SU-DHL-6 (cell line): ENCODE results near the gene ITGA1.
"Not testable (repeated sequence)": the region's sequence is repeated elsewhere in the genome, so short reads cannot be mapped to it uniquely, and the experiment has no call there.

Source experiments
- H2AFZ ChIP-seq: fragments of 200-600 bp; sonication (generic); 2 replicates; pipeline ENCODE4 v1.6.1; 2014; ENCODE audit warnings: low read depth, mild to moderate bottlenecking, moderate library complexity, mixed read lengths, antibody characterized with exemption, low read length; ENCODE audit not compliant: severe bottlenecking
- H3F3A ChIP-seq: fragments of 200-600 bp; shearing (Covaris generic); 2 replicates; pipeline ENCODE4 v1.6.0; 2016; ENCODE audit warnings: antibody characterized with exemption, mild to moderate bottlenecking; ENCODE audit not compliant: insufficient read depth
- H3K27ac ChIP-seq: fragments of 200-600 bp; sonication (generic); 2 replicates; pipeline ENCODE4 v1.5.1; 2016; ENCODE audit warnings: low read depth, mild to moderate bottlenecking, low read length, moderate library complexity, mixed read lengths
- H3K27me3 ChIP-seq: fragments of 200-600 bp; sonication (generic), shearing (Covaris generic); 2 replicates; pipeline ENCODE4 v1.6.0; 2014; ENCODE audit warnings: mild to moderate bottlenecking, low read length
- H3K36me3 ChIP-seq: fragments of 200-600 bp; sonication (generic); 2 replicates; pipeline ENCODE4 v1.6.1; 2014; ENCODE audit warnings: mild to moderate bottlenecking, low read length, mixed read lengths
- H3K4me2 ChIP-seq: fragments of 300-600, 200-600 bp; shearing (Covaris generic), sonication (generic); 2 replicates; pipeline ENCODE4 v1.6.0; 2014; ENCODE audit warnings: low read length, low read depth, mild to moderate bottlenecking; ENCODE audit not compliant: poor library complexity, severe bottlenecking
- H3K4me3 ChIP-seq: fragments of 200-600 bp; sonication (generic); 2 replicates; pipeline ENCODE4 v1.5.1; 2014; ENCODE audit warnings: antibody characterized with exemption, low read length, mild to moderate bottlenecking, mixed read lengths; ENCODE audit not compliant: insufficient read depth, poor library complexity, severe bottlenecking
- H3K79me2 ChIP-seq: fragments of 200-600 bp; sonication (generic); 2 replicates; pipeline ENCODE4 v1.6.1; 2014; ENCODE audit warnings: mild to moderate bottlenecking, low read length, moderate library complexity; ENCODE audit not compliant: insufficient read depth
- H3K9ac ChIP-seq: fragments of 200-600 bp; sonication (generic); 2 replicates; pipeline ENCODE4 v1.7.0; 2014; ENCODE audit warnings: mild to moderate bottlenecking, low read length
- H3K9me2 ChIP-seq: fragments of 200-600 bp; sonication (generic); replicated peaks from 2 replicates; pipeline ENCODE4 v1.6.1; 2014; ENCODE audit warnings: low read length; ENCODE audit not compliant: insufficient read depth
- H3K9me3 ChIP-seq: fragments of 200-600 bp; sonication (generic); 2 replicates; pipeline ENCODE4 v1.6.1; 2014; ENCODE audit warnings: low read length, mixed read lengths; ENCODE audit not compliant: insufficient read depth
- H4K20me1 ChIP-seq: fragments of 200-600 bp; sonication (generic); 2 replicates; pipeline ENCODE4 v1.6.1; 2014; ENCODE audit warnings: low read depth, mild to moderate bottlenecking, antibody characterized with exemption, low read length, moderate library complexity, mixed read lengths
- EZH2phosphoT487 ChIP-seq: fragments of 200-600 bp; sonication (generic), shearing (Covaris generic); conservative IDR thresholded peaks from 2 replicates; pipeline ENCODE4 v1.6.1; 2018; ENCODE audit warnings: mild to moderate bottlenecking, antibody characterized with exemption, low read length, moderate library complexity, mixed read lengths
- TF ChIP-seq, protein P1 (sequence below): fragments of 200-600 bp; sonication (generic); IDR thresholded peaks from one replicate; pipeline ENCODE4 v1.5.1; 2017; ENCODE audit warnings: antibody characterized with exemption, mild to moderate bottlenecking, low read length, moderate library complexity; ENCODE audit not compliant: insufficient read depth, poor library complexity, severe bottlenecking

The ITGA1 gene

DNA sequence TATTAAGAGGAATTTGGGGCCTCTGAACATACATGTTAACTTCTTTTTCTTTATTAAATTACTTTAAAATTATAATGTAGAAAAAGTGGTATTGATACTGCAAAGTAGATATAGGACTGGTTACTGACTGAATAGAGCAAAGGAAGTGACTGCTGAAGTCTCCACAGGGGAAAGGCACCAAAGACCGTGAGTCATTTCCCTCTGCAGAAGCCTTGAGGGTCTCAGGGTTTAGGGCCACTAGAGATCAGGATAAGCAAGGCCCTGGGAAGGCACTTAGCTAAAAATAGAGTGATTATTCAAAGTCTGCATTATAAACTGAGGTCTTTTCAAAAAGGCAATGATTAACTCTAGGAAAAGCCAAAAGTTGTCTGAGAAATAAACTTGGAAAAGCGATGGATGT, 44.7 kb upstream of the ITGA1 start:
- H3K79me2 ChIP-seq, result no peaks in the 10 kb centered on the region
- no peak overlapping the region for H3K4me2 ChIP-seq
- TF ChIP-seq, protein P1, sequence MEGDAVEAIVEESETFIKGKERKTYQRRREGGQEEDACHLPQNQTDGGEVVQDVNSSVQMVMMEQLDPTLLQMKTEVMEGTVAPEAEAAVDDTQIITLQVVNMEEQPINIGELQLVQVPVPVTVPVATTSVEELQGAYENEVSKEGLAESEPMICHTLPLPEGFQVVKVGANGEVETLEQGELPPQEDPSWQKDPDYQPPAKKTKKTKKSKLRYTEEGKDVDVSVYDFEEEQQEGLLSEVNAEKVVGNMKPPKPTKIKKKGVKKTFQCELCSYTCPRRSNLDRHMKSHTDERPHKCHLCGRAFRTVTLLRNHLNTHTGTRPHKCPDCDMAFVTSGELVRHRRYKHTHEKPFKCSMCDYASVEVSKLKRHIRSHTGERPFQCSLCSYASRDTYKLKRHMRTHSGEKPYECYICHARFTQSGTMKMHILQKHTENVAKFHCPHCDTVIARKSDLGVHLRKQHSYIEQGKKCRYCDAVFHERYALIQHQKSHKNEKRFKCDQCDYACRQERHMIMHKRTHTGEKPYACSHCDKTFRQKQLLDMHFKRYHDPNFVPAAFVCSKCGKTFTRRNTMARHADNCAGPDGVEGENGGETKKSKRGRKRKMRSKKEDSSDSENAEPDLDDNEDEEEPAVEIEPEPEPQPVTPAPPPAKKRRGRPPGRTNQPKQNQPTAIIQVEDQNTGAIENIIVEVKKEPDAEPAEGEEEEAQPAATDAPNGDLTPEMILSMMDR, result no peak
- TF ChIP-seq EZH2phosphoT487, result no peak
- no peaks in the 10 kb centered on the region for H3F3A ChIP-seq
- H4K20me1 ChIP-seq, result no peaks in the 10 kb centered on the region
- no peak overlapping the region for H2AFZ ChIP-seq
- 0 out of 2 replicates have a peak, but pooled peaks cover 7% of the 10 kb centered on the region for H3K9me2 ChIP-seq
- no peak overlapping the region for H3K4me3 ChIP-seq
- no peaks in the 10 kb centered on the region for H3K27me3 ChIP-seq
- H3K36me3 ChIP-seq, result no peaks in the 10 kb centered on the region
- H3K9me3 ChIP-seq, result no peaks in the 10 kb centered on the region
- no peak overlapping the region for H3K27ac ChIP-seq
- no peak overlapping the region for H3K9ac ChIP-seq

DNA sequence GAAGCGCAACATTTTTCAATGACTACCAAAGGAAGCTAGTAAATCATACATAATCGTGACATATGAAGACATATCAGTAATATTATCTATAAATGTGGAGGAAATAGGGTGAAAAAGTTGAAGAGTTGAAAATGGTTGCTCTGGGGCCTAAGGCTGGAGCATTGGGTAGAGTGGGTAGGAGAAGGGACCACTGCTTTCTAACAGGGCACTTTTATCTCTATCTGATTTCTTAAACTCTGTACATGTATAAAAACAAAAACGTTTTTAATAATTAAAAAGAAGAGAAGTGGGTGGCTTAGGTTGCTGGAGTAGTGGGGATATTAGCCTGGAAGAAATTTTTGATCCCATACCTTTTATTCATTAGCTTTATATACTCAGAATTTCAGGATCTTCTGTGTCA, 44.2 kb upstream of the ITGA1 start:
- Histone ChIP-seq H3K9me2 (0 out of 2 replicates have a peak, but pooled peaks cover 7% of the 10 kb centered on the region), H3K4me3 (no peak overlapping the region), H4K20me1 (no peaks in the 10 kb centered on the region), H2AFZ (no peak overlapping the region), H3K79me2 (no peaks in the 10 kb centered on the region), H3K9me3 (no peaks in the 10 kb centered on the region), H3K27ac (no peak overlapping the region), H3K4me2 (no peak overlapping the region), H3F3A (no peaks in the 10 kb centered on the region), H3K27me3 (no peaks in the 10 kb centered on the region), H3K36me3 (no peaks in the 10 kb centered on the region), H3K9ac (no peak overlapping the region)
- TF ChIP-seq, protein P1, result no peak

DNA sequence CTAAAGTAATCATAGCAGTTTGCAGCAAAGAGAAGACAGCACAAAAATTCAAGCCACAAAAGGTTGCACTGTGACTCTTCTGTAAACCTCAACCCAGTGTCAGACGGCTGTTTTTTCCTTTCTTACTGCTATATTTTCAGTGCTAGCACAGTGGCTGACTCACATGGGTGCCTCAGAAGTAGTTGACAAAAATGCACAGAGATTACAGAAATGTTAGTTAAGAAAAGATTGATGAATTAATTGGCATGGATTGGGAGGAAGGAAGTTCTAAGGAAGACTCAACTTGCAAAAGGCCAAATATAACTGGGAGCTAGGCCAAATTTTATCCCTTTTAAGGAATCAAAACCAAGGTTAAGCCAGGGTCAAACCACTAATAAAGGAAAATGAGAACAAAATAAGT, 43.7 kb upstream of the ITGA1 start:
- H4K20me1 ChIP-seq, result no peaks in the 10 kb centered on the region
- no peaks in the 10 kb centered on the region for H3K36me3 ChIP-seq
- H3K4me3 ChIP-seq, result no peak overlapping the region
- H3K9me2 ChIP-seq, result 0 out of 2 replicates have a peak, but pooled peaks cover 6% of the 10 kb centered on the region
- H3F3A ChIP-seq, result no peaks in the 10 kb centered on the region
- TF ChIP-seq, protein P1, result no peak
- no peak for TF ChIP-seq EZH2phosphoT487
- no peak overlapping the region for H3K27ac ChIP-seq
- H2AFZ ChIP-seq, result no peak overlapping the region
- no peak overlapping the region for H3K9ac ChIP-seq
- no peaks in the 10 kb centered on the region for H3K27me3 ChIP-seq
- no peaks in the 10 kb centered on the region for H3K79me2 ChIP-seq
- H3K9me3 ChIP-seq, result no peaks in the 10 kb centered on the region
- no peak overlapping the region for H3K4me2 ChIP-seq

DNA sequence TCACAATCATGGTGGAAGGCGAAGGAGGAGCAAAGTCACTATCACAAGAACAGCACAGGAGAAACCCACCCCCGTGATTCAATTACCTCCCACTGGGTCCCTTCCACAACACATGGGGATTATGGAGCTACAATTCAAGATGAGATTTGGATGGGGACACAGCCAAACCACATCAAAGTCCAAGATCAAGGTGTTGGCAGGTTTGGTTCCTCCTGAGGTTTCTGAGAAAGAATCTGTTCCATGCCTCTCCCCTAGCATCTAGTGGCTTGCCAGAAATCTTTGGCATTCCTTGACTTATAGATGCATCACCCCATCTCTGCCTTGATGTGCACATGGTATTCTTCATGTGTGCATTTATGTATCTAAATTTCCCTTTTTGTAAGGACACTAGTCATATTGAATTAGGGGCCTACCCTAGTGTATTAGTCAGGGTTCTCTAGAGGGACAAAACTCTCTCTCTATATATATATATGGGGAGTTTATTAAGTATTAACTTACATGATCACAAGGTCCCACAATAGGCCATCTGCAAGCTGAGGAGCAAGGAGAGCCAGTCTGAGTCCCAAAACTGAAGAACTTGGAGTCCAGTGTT, 42.8 kb upstream of the ITGA1 start:
- not testable (repeated sequence) for H3K79me2 ChIP-seq, H3K36me3 ChIP-seq, H3K27me3 ChIP-seq, H4K20me1 ChIP-seq, H3K9ac ChIP-seq, H2AFZ ChIP-seq, H3F3A ChIP-seq, H3K27ac ChIP-seq, H3K9me2 ChIP-seq, H3K9me3 ChIP-seq, H3K4me2 ChIP-seq, H3K4me3 ChIP-seq
